Fibroblast of the aortic adventitia (primary cell): ENCODE results near the gene PLA2G4E. TPM values are rescaled to one million over a fixed set of nuclear protein-coding genes. Genes with fewer than 3 reads are reported as not detected.

Experiments used
- DNase-seq: peaks from one replicate; pipeline ENCODE4 v3.0.0-alpha.2; 2010; ENCODE audit warnings: low read depth
- H3K4me3 ChIP-seq: 2 replicates; pipeline ENCODE4 v1.5.1; 2011; ENCODE audit warnings: low read depth, mild to moderate bottlenecking, control low read depth, low read length, moderate library complexity
- CTCF ChIP-seq: IDR thresholded peaks from 2 replicates; pipeline ENCODE4 v1.5.1; 2011; ENCODE audit warnings: mild to moderate bottlenecking, low read length, control low read depth, inconsistent platforms; ENCODE audit not compliant: insufficient read depth
- total RNA-seq: library from RNA; depleted of rRNA; stranded (reverse); fragments of >200 nt; gene quantifications from 2 replicates; pipeline ENCODE4 v1.2.3, GENCODE V29; 2012; ENCODE audit warnings: low replicate concordance

The PLA2G4E gene
- total RNA-seq, 1 donor = not detected

GRCh38 chr15:41999290-42000285, 21.3 kb downstream of the PLA2G4E start:
- no peak overlapping the region for H3K4me3 ChIP-seq
- no peak for TF ChIP-seq CTCF
- no peak for DNase-seq

GRCh38 chr15:41997845-41998244, 23.0 kb downstream of the PLA2G4E start:
- no peak for TF ChIP-seq CTCF
- no peak overlapping the region for H3K4me3 ChIP-seq
- DNase-seq = no peak

- no peak for DNase-seq
- no peak overlapping the region for H3K4me3 ChIP-seq
- TF ChIP-seq CTCF = no peak
Observed at GRCh38 chr15:41996921-41997592, 23.8 kb downstream of the PLA2G4E start.

- no peak overlapping the region for H3K4me3 ChIP-seq
- no peak for TF ChIP-seq CTCF
- no peak for DNase-seq
Observed at GRCh38 chr15:41996376-41996775, 24.5 kb downstream of the PLA2G4E start.

GRCh38 chr15:41995476-41995855, 25.4 kb downstream of the PLA2G4E start:
- DNase-seq = no peak
- TF ChIP-seq CTCF = no peak
- no peak overlapping the region for H3K4me3 ChIP-seq

- DNase-seq = no peak
- H3K4me3 ChIP-seq = no peak overlapping the region
Observed at GRCh38 chr15:41994772-41995475, 25.9 kb downstream of the PLA2G4E start.

More at GRCh38 chr15:41994772-41995475, 25.9 kb downstream of the PLA2G4E start:
- no peak for TF ChIP-seq CTCF
